ENCODE measurements around the gene GLUD2. TPM values are rescaled to one million over a fixed set of nuclear protein-coding genes. Genes with fewer than 3 reads are reported as not detected.

The GLUD2 gene
- polyA plus RNA-seq, 1 of the 3 experiments (the other 2 are of a cell fraction), result 0.03 TPM

DNA sequence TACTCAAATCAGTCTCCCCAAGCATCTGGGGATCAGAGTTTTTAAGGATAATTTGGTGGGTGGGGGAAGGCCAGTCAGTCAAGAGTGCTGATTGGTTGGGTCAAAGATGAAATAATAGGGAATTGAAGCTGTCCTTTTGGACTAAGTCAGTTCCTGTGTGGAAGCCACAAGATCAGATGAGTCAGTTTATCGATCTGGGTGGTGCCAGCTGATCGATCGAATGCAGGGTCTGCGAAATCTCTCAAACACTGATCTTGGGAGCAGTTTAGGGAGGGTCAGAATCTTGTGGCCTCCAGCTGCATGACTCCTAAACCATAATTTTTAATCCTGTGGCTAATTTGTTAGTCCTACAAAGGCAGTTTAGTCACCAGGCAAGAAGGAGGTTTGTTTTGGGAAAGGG, 17.3 kb upstream of the GLUD2 start:
- ChIA-PET CTCF (no interaction called here), POLR2A (no interaction called here)
- Histone ChIP-seq H3K27me3 (ENCODE audit: insufficient read depth) (peaks cover 8% of the 10 kb centered on the region; the same call in 1 of the 2 replicates), H3K27ac (ENCODE audit: low read depth in 2 of 2, low read length in 1 of 2) (no peak overlapping the region), H3K9me3 (no peaks in the 10 kb centered on the region), H3K9ac (no peak overlapping the region), H3K4me2 (no peak overlapping the region), H4K20me1 (ENCODE audit: insufficient read depth) (no peaks in the 10 kb centered on the region), H3K4me1 (ENCODE audit: control insufficient read depth in 1 of 2, insufficient read depth in 2 of 2, low read depth in 1 of 2, low read length in 1 of 2) (no peaks in the 10 kb centered on the region), H3K36me3 (replicated peaks in 1 of 2; ENCODE audit: control insufficient read depth in 1 of 2, insufficient read depth in 2 of 2, low read length in 1 of 2) (no peaks in the 10 kb centered on the region), H2AFZ (ENCODE audit: low read depth) (no peak overlapping the region), H3K4me3 (ENCODE audit: low read depth in 2 of 2, low read length in 1 of 2) (no peak overlapping the region), H3K79me2 (ENCODE audit: insufficient read depth) (no peaks in the 10 kb centered on the region), H3F3A (replicated peaks; ENCODE audit: insufficient read depth) (no peaks in the 10 kb centered on the region), H3K9me2 (no peaks in the 10 kb centered on the region)
- WGBS (ENCODE audit: low lambda C conversion rate), result 0% methylated on average over 4 of the region's 4 CpGs
- DNase-seq, result no peak
- TF ChIP-seq NRF1 (IDR thresholded peaks at IDR 0.05; ENCODE audit: low read depth, low read length) (no peak), FOSL2 (IDR thresholded peaks at IDR 0.05; ENCODE audit: borderline replicate concordance, low read depth) (no peak), CHD2 (IDR thresholded peaks at IDR 0.05; ENCODE audit: low read length, partially characterized antibody) (no peak), TAF1 (IDR thresholded peaks at IDR 0.05; ENCODE audit: borderline replicate concordance, low read depth, low read length) (no peak), TEAD4 (IDR thresholded peaks at IDR 0.05; ENCODE audit: borderline replicate concordance, insufficient read depth) (no peak), POLR2AphosphoS5 (IDR thresholded peaks at IDR 0.05; ENCODE audit: low read depth, low read length) (no peak), RXRA (IDR thresholded peaks at IDR 0.05; ENCODE audit: borderline replicate concordance, low read depth) (no peak), GABPA (IDR thresholded peaks at IDR 0.05; ENCODE audit: low read depth) (no peak)

DNA sequence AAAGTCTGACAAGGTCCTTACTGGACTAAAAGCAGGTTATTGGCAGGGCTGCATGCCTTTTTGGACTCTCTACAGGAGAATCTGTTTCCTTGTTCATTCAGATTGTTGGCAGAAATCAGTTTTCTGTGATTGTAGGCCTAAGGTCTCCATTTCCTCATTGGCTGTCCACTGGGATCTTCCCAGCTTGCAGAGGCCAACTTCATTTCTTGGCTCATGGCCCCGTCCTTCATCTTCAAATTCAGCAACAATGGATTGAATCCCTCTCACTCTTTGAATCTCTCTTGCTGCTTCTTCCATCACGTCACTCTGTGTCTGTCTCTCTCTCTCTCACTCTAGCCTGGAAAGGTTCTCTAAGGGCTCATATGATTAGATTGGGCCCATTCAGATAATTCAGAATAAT, 14.9 kb upstream of the GLUD2 start:
- Histone ChIP-seq H3K36me3 (replicated peaks in 1 of 2; ENCODE audit: control insufficient read depth in 1 of 2, insufficient read depth in 2 of 2, low read length in 1 of 2) (no peaks in the 10 kb centered on the region), H3K27me3 (ENCODE audit: insufficient read depth) (no peaks in the 10 kb centered on the region; the same call in 1 of the 2 replicates), H3K9me2 (no peaks in the 10 kb centered on the region), H3K9me3 (no peaks in the 10 kb centered on the region), H3K27ac (ENCODE audit: low read depth in 2 of 2, low read length in 1 of 2) (no peak overlapping the region), H3K9ac (no peak overlapping the region), H4K20me1 (ENCODE audit: insufficient read depth) (no peaks in the 10 kb centered on the region), H3K4me2 (no peak overlapping the region), H2AFZ (ENCODE audit: low read depth) (no peak overlapping the region), H3K79me2 (ENCODE audit: insufficient read depth) (no peaks in the 10 kb centered on the region), H3F3A (replicated peaks; ENCODE audit: insufficient read depth) (no peaks in the 10 kb centered on the region), H3K4me1 (ENCODE audit: control insufficient read depth in 1 of 2, insufficient read depth in 2 of 2, low read depth in 1 of 2, low read length in 1 of 2) (no peaks in the 10 kb centered on the region), H3K4me3 (ENCODE audit: low read depth in 2 of 2, low read length in 1 of 2) (no peak overlapping the region)
- POLR2A ChIA-PET, result no interaction called here
- TF ChIP-seq YY1 (IDR thresholded peaks at IDR 0.05; ENCODE audit: low read depth) (no peak), POLR2AphosphoS5 (IDR thresholded peaks at IDR 0.05; ENCODE audit: low read depth, low read length) (no peak), NFIC (IDR thresholded peaks at IDR 0.05; ENCODE audit: borderline replicate concordance) (no peak), FOSL2 (IDR thresholded peaks at IDR 0.05; ENCODE audit: borderline replicate concordance, low read depth) (no peak), FOXM1 (IDR thresholded peaks at IDR 0.05; ENCODE audit: low read depth) (no peak), MXI1 (IDR thresholded peaks at IDR 0.05; ENCODE audit: low read depth, low read length) (no peak), JUND (IDR thresholded peaks at IDR 0.05) (no peak), SIN3A (IDR thresholded peaks at IDR 0.05; ENCODE audit: borderline replicate concordance, low read depth, low read length) (no peak)
- TF ChIP-seq, protein P1, sequence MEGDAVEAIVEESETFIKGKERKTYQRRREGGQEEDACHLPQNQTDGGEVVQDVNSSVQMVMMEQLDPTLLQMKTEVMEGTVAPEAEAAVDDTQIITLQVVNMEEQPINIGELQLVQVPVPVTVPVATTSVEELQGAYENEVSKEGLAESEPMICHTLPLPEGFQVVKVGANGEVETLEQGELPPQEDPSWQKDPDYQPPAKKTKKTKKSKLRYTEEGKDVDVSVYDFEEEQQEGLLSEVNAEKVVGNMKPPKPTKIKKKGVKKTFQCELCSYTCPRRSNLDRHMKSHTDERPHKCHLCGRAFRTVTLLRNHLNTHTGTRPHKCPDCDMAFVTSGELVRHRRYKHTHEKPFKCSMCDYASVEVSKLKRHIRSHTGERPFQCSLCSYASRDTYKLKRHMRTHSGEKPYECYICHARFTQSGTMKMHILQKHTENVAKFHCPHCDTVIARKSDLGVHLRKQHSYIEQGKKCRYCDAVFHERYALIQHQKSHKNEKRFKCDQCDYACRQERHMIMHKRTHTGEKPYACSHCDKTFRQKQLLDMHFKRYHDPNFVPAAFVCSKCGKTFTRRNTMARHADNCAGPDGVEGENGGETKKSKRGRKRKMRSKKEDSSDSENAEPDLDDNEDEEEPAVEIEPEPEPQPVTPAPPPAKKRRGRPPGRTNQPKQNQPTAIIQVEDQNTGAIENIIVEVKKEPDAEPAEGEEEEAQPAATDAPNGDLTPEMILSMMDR (IDR thresholded peaks at IDR 0.05), result no peak
- CTCF ChIA-PET, result interaction anchor here (1.4 kb wide), 1 partner anchor 9 kb away, joined by 3 read pairs; no protein-coding TSS in a partner anchor
- 3% methylated on average over 2 of the region's 2 CpGs for WGBS (ENCODE audit: low lambda C conversion rate)
- DNase-seq, result no peak

Measured in SK-N-SH (cell line).